Omental fat pad (tissue), 4 donors: ENCODE measurements around the gene HDAC9. TPM values are rescaled to one million over a fixed set of nuclear protein-coding genes. Genes with fewer than 3 reads are reported as not detected.

Experiments
- ATAC-seq: fragments of 150-250 bp; one replicate; pipeline ENCODE4 v1.9.1; 2016; ENCODE audit warnings: mild to moderate bottlenecking, moderate library complexity; ENCODE audit not compliant: low FRiP score
- DNase-seq: peaks from one replicate; pipeline ENCODE4 v3.0.0-alpha.2; 2019; ENCODE audit warnings: low spot score
- CTCF ChIP-seq, 3 donors: fragments of 450-650 bp; IDR thresholded peaks; one replicate each; pipeline ENCODE4 v1.5.1; 2016 to 2017; ENCODE audit warnings: antibody characterized with exemption in 3 of 3, mild to moderate bottlenecking in 3 of 3, moderate library complexity in 2 of 3
- total RNA-seq, 4 donors: library from RNA; depleted of rRNA; stranded (reverse); fragments of >200 nt; gene quantifications; one replicate each; pipeline ENCODE4 v1.1.0, GENCODE V29; 2016

The HDAC9 gene
- total RNA-seq, 4 donors from 2014 or later = 15.6 to 51.5 (median 24.1) TPM

- no peak for TF ChIP-seq CTCF (IDR thresholded peaks at IDR 0.05)
- no peak for DNase-seq
- no peak for ATAC-seq
Measured at GRCh38 chr7:18788026-18788425, 292.5 kb downstream of the HDAC9 start.

DNA sequence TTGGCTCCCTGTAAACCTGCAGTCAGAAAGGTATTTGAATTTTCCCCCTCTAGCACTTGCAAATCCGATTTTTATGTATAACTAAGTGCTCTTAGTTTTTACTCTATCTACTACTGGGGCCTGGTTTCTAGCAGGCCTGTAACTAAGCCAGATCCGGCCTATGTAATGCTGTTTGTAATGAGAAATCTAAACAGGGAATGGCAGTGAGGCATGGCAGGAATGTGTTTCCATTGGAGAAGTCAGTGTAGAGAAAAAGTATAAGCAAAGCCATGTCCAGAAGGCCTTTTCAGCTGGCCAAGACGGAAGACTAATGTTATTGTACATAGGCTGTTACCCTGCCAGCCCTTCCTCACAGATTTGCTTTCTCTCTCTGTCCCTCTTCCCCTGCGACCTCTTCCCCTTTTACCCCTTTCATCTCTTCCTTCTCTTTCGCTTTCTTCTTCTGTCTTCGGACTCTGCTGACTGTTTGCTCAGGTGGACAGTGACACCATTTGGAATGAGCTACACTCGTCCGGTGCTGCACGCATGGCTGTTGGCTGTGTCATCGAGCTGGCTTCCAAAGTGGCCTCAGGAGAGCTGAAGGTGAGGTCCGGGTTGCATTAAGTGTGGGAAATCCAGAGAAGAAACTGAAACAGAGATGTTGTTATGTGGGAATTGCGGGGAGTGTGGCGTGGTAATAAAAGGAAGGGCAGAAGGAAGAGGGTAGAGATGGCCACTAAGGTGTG is 297.5 kb downstream of the HDAC9 start:
- no peak for DNase-seq
- ATAC-seq = no peak
- TF ChIP-seq CTCF (IDR thresholded peaks at IDR 0.05) = no peak

DNA sequence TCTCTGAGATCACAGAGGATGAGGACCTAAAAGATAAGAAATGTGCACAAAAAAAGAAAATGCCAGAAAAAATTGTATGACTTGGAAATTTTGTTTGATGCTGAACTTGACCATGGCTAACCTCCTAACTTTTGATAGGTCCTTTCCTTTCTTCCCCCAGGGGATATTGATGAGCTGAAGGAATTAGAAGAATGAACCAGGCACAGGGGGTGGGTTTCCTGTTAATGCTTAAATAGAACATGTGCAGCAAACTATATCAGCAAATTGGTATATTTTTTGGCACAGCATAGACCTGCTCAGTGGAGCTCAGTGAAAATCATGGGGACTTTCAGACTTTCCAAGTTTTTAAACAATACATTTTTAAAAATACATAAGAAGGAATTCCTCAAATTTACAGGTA is 300.7 kb downstream of the HDAC9 start:
- no peak for ATAC-seq
- no peak for DNase-seq
- TF ChIP-seq CTCF (IDR thresholded peaks at IDR 0.05) = no peak

DNA sequence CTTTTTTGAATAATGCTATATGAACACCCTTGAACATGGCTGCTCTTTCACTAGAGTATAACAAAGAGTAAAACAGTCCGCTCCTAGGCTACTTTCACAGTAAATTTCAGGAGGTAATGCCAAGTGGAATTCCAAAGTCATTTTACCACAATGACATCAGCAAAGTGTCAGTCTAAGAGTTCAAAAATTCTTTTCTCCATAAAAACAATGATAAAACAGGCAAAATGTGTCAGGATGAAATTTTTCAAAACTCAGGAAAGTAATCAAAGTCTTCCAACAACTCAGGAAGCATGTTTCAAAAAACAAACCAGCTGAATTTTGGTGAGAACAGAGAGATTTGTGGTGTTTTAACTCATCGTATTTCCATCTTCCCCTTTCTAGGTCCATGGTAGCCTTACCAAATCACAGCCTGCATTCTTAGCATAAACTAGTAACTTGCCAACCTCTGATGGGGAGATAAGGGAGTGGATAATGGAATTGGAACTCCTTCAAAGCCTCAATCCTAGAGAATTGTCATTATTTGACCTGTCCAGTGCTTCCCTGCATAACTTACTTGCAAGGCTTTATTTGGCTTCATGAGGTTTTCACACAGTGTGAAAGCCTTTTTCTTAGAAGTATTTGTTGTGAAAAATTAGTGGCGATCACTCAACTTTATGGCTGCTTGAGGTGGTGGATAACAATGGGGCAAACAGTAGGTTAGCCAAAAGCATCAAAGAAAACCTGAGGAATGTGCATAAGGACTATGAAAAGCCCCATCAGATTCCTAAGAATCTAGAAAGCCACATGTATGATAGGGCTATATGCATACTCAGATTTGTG is 302.7 kb downstream of the HDAC9 start:
- TF ChIP-seq CTCF (IDR thresholded peaks at IDR 0.05) = no peak
- DNase-seq (no peak), ATAC-seq (no peak)

GRCh38 chr7:18799899-18800298 is 304.4 kb downstream of the HDAC9 start:
- ATAC-seq (no peak), DNase-seq (no peak)
- no peak for TF ChIP-seq CTCF (IDR thresholded peaks at IDR 0.05)

DNA sequence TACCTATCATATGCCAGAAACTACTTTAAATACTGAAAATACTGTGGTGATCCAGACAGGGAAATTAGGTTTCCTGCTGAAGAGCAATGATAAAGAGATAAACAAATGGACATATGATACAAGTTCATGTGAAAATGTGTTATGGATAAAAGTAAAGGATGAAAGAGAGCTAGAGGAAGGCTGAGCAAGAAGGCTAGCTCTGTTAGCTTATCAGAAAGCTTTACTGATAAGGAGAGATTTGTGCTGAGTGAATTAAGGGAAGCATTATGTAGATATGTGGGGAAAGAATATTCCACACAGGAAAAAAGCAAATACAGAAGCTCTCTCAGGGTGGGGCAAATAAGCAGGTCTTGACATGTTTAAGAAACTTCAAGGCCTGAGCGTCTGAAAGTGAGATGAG is 308.4 kb downstream of the HDAC9 start:
- DNase-seq (no peak), ATAC-seq (no peak)
- TF ChIP-seq CTCF (IDR thresholded peaks at IDR 0.05) = no peak
